Stimulated activated CD4-positive, alpha-beta T cell treated with anti-CD3 and anti-CD28 coated beads, Interleukin-4, amount 100 ng/mL, for 1 hour (primary cell): Measurements from ENCODE around the gene COL17A1.

Experiments used
- DNase-seq: peaks from one replicate; pipeline ENCODE4 v3.0.0-alpha.2; 2020

The COL17A1 gene

DNA sequence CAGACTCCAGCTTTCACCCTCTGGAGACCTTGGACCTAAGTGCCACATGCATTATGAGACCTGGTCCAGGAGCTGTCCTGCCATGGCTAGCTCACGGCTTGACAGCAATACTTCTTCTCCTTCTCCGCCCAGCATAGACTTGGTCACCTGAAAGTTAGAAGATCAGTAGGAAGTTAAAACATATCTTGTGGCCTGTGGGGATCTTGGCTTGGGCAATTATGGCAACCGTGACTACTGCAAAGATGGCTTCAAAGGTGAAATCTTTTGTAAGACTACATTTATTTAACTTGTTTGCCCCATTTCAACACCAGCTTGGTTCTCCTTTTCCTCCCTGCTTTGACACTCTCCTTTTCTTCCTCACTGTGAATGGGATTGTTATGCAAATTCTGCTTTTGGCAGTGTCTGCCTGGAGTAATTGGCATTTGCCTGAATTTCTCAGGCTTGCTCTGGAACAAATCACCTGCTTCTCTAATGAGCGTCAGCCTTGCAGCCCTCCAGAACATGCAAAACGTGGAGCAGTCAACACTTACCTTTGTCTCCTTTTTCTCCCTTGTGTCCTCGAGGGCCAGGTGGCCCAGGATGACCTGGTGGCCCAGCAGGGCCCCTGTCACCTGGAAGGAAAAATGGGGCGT lies 53.4 kb downstream of the COL17A1 start:
- DNase-seq, result no peak

GRCh38 chr10:104031631-104032030 lies 54.0 kb downstream of the COL17A1 start:
- no peak for DNase-seq

DNA sequence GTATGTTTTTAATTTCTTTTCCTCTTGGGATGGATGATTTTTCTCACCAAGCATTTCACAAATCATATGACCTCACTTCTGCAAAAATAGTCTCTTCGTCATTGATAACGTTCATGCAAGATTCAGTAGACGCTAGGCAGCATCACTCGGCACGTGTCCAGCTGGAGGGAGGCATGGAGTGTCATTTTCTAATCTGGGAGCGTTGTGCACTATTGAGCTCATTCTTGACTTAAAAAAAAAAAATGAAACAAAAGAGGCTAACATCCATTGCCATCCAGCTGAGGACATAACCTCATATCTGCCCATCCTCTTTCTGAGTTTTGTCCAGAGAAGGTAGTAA lies 56.2 kb downstream of the COL17A1 start:
- no peak for DNase-seq

- DNase-seq, result no peak
Measured at GRCh38 chr10:104028823-104029520, 56.7 kb downstream of the COL17A1 start.

DNA sequence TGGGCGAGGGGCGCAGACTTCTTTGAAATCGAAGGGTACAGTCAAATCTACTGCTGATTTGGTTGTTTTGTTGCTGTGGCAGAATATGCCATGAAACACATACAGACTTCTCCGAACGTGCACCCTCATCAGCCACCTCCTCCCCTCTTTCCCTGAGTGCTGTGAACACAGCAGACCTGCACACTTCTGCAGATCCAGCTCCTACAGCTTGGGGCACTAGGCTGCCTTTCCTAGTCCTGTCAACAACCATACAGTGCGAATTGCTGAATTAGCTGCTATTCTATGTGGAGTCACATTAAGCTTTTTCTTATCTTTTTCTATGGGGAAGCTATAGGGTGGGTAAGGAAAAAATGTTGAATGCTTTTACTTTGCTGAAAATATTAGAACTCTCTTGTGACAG lies 57.5 kb downstream of the COL17A1 start:
- peak; percentile 23 for DNase-seq

DNA sequence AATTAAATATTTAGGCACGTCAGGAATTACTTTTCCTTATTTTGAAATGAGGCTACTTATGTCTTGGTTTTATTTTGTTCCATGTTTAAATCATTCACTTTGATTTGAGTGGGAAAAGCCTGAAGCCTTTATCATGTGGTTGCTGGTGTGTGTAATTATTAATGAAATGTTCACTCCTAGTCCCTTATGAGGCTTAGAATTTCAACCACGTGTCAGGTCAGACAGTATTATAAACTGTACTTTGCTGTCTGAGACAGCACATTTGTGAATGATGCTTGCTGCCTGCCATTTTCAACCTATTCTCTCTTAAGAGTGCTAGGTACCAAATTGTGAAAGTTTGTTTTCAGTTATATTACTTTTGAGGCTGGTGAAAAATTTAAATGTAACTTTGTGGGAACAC lies 58.9 kb downstream of the COL17A1 start:
- no peak for DNase-seq

GRCh38 chr10:104025524-104025923 lies 60.2 kb downstream of the COL17A1 start:
- DNase-seq, result no peak

DNA sequence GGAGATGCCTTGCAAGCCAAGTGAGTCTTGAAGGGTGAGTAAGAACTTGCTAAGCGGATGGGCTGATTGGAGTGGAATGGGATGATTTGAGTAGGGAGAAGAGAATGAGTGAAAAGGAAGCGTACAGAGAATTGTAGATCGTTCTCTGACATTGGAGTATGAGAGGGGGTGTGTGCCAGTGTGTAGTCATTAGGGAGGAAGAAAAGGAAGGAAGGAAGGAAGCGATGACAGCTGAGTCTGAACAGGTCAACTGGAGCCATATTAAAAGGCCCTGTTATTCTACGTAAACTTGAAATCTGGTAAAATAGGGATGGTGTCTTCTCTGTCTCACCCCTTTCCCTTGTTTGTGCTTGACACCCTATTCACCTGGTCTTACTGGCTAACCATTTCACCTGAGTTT lies 63.7 kb downstream of the COL17A1 start:
- DNase-seq, result no peak

- DNase-seq, result no peak
Measured at GRCh38 chr10:104021246-104021645, 64.4 kb downstream of the COL17A1 start.

GRCh38 chr10:104020020-104020419 lies 65.7 kb downstream of the COL17A1 start:
- DNase-seq, result no peak

DNA sequence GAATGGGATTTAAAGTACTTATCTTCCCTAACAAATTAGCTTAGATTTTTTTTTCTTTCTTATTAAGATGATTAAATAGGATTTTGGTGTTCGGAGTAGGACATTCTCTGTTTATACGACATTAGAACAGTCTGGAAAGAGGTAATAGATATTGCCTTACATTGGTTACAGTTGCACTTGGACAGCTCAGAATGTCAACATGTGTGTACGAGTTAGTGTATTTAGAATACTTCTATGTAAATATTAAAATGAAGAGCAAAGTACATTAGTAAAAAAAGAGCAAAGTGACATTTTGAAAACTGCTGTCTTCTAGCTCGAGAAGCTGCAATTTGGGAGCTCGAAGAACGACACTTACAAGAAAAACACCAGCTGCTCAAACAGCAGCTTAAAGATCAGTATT lies 67.2 kb downstream of the COL17A1 start:
- no peak for DNase-seq

DNA sequence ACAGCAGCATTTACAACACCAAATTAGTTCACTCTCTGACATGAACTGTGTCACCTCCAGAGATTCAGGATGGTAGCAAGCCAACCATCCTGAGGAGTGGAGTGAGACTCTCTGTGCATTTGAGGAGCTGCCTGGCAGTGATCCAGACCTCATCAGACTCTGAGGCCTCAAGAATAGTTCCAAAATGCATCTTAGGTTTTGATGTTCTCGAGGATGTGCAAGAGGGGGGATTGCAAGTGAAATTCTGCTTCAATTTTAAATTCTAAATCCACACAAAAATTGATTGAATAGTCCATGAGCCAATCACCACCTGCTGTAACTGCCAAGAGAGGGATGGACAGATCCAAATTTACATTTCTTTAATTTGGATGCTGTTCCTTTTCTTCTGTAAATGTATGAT lies 69.0 kb downstream of the COL17A1 start:
- DNase-seq, result no peak

- no peak for DNase-seq
Measured at GRCh38 chr10:104014176-104014575, 71.5 kb downstream of the COL17A1 start.

DNA sequence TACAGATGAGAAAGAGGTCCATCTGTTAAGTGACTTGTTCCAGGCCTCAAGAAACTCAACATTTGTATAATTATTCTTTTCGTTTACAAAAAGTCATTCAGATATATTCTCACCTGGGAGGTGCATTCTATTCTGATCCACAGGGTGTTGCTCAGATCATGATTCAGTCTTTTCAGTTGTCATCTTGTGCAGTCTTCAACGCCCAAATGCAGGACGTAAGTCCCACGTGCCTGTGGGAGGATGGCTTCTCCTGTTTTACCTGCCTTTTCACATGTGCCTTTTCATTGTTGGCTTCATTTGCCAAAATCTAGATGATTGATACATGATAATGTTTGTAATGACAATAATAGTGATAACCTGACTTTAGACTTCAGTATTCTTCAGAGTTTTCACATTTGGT lies 72.2 kb downstream of the COL17A1 start:
- DNase-seq, result no peak

- no peak for DNase-seq
Measured at GRCh38 chr10:104011904-104012303, 73.8 kb downstream of the COL17A1 start.

- DNase-seq, result no peak
Measured at GRCh38 chr10:104005172-104005863, 80.4 kb downstream of the COL17A1 start.

DNA sequence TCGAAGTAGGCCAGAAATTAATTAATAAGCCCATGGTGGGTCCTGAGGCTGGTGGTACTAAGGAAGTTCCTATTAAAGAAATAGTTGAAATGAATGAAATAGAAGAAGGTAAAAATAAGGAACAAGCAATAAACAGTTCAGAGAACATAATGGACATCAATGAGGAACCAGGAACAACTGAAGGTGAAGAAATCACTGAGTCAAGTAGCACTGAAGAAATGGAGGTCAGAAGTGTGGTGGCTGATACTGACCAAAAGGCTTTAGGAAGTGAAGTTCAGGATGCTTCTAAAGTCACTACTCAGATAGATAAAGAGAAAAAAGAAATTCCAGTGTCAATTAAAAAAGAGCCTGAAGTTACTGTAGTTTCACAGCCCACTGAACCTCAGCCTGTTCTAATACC lies 82.8 kb downstream of the COL17A1 start:
- no peak for DNase-seq

DNA sequence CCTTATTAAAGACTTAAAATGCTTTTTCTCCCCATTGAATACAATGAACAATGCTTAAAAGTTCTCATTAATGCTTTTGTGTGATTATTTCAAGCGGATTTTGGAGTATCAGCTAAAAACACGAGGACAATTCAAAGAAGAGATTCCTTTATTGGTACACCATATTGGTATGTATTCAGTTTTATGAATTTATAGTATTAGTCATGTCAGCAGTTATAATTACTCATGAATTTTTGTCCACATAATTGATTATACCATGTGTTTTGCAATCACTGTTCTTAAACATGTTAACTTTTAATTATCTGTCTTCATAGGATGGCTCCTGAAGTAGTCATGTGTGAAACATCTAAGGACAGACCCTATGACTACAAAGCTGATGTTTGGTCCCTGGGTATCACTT lies 86.9 kb downstream of the COL17A1 start:
- no peak for DNase-seq

DNA sequence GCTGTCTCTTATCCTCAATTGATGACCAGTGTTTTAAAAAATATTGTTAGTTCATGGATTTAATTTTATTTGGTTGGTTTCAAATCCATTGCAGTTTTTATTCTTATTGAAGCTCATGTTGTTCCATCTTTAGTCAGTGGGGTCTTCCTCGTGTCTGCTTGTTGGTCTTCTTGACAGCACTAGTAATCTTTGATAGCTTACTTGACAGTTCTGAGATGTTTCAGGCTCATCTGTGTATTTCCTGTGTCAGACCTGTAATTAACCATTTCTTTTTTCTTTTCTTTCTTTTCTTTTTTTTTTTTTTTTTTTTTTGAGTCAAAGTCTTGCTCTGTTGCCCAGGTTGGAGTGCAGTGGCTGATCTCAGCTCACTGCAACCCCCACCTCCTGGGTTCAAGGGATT lies 90.5 kb downstream of the COL17A1 start:
- no peak for DNase-seq

- no peak for DNase-seq
Measured at GRCh38 chr10:103991393-103992128, 94.1 kb downstream of the COL17A1 start.

DNA sequence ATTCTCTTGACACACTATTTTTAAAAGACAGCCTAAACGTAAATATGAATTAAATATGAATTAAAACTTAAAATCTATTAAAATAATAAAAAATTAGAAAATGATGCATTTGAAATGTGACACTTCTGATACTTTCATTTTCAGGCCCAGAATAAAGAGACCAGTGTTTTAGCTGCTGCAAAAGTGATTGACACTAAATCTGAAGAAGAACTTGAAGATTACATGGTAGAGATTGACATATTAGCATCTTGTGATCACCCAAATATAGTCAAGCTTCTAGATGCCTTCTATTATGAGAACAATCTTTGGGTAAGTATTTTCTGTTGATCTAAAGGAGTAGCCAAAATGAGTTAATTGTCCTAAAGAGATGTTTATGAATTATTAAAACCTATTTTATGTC lies 95.1 kb downstream of the COL17A1 start:
- no peak for DNase-seq

GRCh38 chr10:103990121-103990520 lies 95.6 kb downstream of the COL17A1 start:
- DNase-seq, result no peak

GRCh38 chr10:103986360-103986759 lies 99.3 kb downstream of the COL17A1 start:
- no peak for DNase-seq

- no peak for DNase-seq
Measured at GRCh38 chr10:103985726-103986125, 100.0 kb downstream of the COL17A1 start.
